ENCODE data around the gene CDK8. TPM values are rescaled to one million over a fixed set of nuclear protein-coding genes. Genes with fewer than 3 reads are reported as not detected.

CDK8 gene
- total and polyA plus RNA-seq, 2 experiments from 2014 or later, result 13.6 to 24.0 TPM

GRCh38 chr13:26384587-26384986 is 130.7 kb downstream of the CDK8 start:
- H3K79me2 ChIP-seq (replicated peaks; ENCODE audit: insufficient read depth), result no peaks in the 10 kb centered on the region
- no peak overlapping the region for H2AFZ ChIP-seq
- DNase-seq (ENCODE audit: low spot score), result no peak
- no peaks in the 10 kb centered on the region for H3K4me1 ChIP-seq (ENCODE audit: insufficient read depth)
- H3K4me3 ChIP-seq, result no peak overlapping the region
- Mint-ChIP-seq H3K9me3 (no peaks in the 10 kb centered on the region), H3K27me3 (ENCODE audit: insufficient read depth, low read depth, poor library complexity) (peaks cover 1% of the 10 kb centered on the region), H3K4me3 (no peak overlapping the region), H3K27ac (no peak overlapping the region), H3K4me1 (no peaks in the 10 kb centered on the region; the same call in 2 of the 3 replicates), H3K36me3 (ENCODE audit: low read depth) (peaks cover 9% of the 10 kb centered on the region)
- H3K27me3 ChIP-seq (ENCODE audit: insufficient read depth), result no peaks in the 10 kb centered on the region
- ATAC-seq, result no peak
- H3K27ac ChIP-seq (ENCODE audit: low read depth), result no peak overlapping the region
- H3K9me2 ChIP-seq (ENCODE audit: insufficient read depth), result no peaks in the 10 kb centered on the region
- H3K36me3 ChIP-seq (ENCODE audit: insufficient read depth), result no peaks in the 10 kb centered on the region
- TF ChIP-seq NANOG (IDR thresholded peaks at IDR 0.05; ENCODE audit: borderline replicate concordance) (no peak), POLR2AphosphoS5 (IDR thresholded peaks at IDR 0.05; ENCODE audit: low read depth) (no peak), ZNF114 (CRISPR knock-in tag; IDR thresholded peaks at IDR 0.05) (no peak), STAT1 (IDR thresholded peaks at IDR 0.05; ENCODE audit: unreplicated experiment) (no peak), EZH2phosphoT487 (IDR thresholded peaks at IDR 0.05; ENCODE audit: unreplicated experiment) (no peak), JUNB (IDR thresholded peaks at IDR 0.05; ENCODE audit: unreplicated experiment) (no peak), REST (IDR thresholded peaks at IDR 0.05; ENCODE audit: unreplicated experiment) (no peak), ETS1 (IDR thresholded peaks at IDR 0.05) (no peak), ZNF462 (CRISPR knock-in tag; IDR thresholded peaks at IDR 0.05) (no peak), CTCF (conservative IDR thresholded peaks at IDR 0.05; ENCODE audit: low read depth in 2 of 2) (no peak), EZH2 (IDR thresholded peaks at IDR 0.05; ENCODE audit: low read depth, unreplicated experiment) (no peak), CREB1 (CRISPR knock-in tag; IDR thresholded peaks at IDR 0.05; ENCODE audit: low read depth) (no peak), ZNF331 (CRISPR knock-in tag; IDR thresholded peaks at IDR 0.05; ENCODE audit: low read depth) (no peak)
- H3F3A ChIP-seq (replicated peaks; ENCODE audit: low read depth), result no peaks in the 10 kb centered on the region
- H3K4me2 ChIP-seq, result no peak overlapping the region
- no peaks in the 10 kb centered on the region for H4K20me1 ChIP-seq (replicated peaks; ENCODE audit: insufficient read depth)

Data from GM23338 (cell line).